Mononuclear cell (primary cell): ENCODE measurements around the gene VANGL1. TPM values are rescaled to one million over a fixed set of nuclear protein-coding genes. Genes with fewer than 3 reads are reported as not detected.

Experiments used
- H3K27me3 ChIP-seq: 2 replicates; pipeline ENCODE4 v1.6.0; 2011; ENCODE audit warnings: low read length, control low read depth; ENCODE audit not compliant: insufficient read depth
- H3K4me1 ChIP-seq: 2 replicates; pipeline ENCODE4 v1.5.1; 2011; ENCODE audit warnings: mild to moderate bottlenecking, low read length, control low read depth; ENCODE audit not compliant: insufficient read depth
- H3K4me3 ChIP-seq: 2 replicates; pipeline ENCODE4 v1.5.1; 2011; ENCODE audit warnings: mild to moderate bottlenecking, low read length, moderate library complexity
- H3K9me3 ChIP-seq: 2 replicates; pipeline ENCODE4 v1.5.1; 2011; ENCODE audit warnings: low read depth, mild to moderate bottlenecking, control low read depth, low read length
- total RNA-seq: library from RNA; depleted of rRNA; stranded (reverse); fragments of >200 nt; gene quantifications from one replicate; pipeline ENCODE4 v1.2.3, GENCODE V29; 2012

Gene VANGL1
- total RNA-seq, 1 donor = 1.9 TPM

GRCh38 chr1:115669886-115670285, 28.1 kb downstream of the VANGL1 start:
- Histone ChIP-seq H3K9me3 (no peaks in the 10 kb centered on the region), H3K4me3 (no peak overlapping the region), H3K27me3 (no peaks in the 10 kb centered on the region), H3K4me1 (no peaks in the 10 kb centered on the region)

GRCh38 chr1:115670476-115671175, 28.9 kb downstream of the VANGL1 start:
- H3K9me3 ChIP-seq = no peaks in the 10 kb centered on the region
- no peaks in the 10 kb centered on the region for H3K27me3 ChIP-seq
- no peaks in the 10 kb centered on the region for H3K4me1 ChIP-seq
- H3K4me3 ChIP-seq = no peak overlapping the region

- H3K27me3 ChIP-seq = no peaks in the 10 kb centered on the region
- no peaks in the 10 kb centered on the region for H3K4me1 ChIP-seq
- H3K9me3 ChIP-seq = no peaks in the 10 kb centered on the region
- H3K4me3 ChIP-seq = no peak overlapping the region
Observed at GRCh38 chr1:115671176-115671934, 29.6 kb downstream of the VANGL1 start.

GRCh38 chr1:115672224-115673009, 30.6 kb downstream of the VANGL1 start:
- Histone ChIP-seq H3K4me3 (no peak overlapping the region), H3K4me1 (no peaks in the 10 kb centered on the region), H3K9me3 (no peaks in the 10 kb centered on the region), H3K27me3 (no peaks in the 10 kb centered on the region)

GRCh38 chr1:115676498-115677181, 34.9 kb downstream of the VANGL1 start:
- H3K4me3 ChIP-seq = no peak overlapping the region
- H3K27me3 ChIP-seq = no peaks in the 10 kb centered on the region
- H3K4me1 ChIP-seq = no peaks in the 10 kb centered on the region
- H3K9me3 ChIP-seq = no peaks in the 10 kb centered on the region

- H3K4me3 ChIP-seq = no peak overlapping the region
- H3K27me3 ChIP-seq = no peaks in the 10 kb centered on the region
- H3K4me1 ChIP-seq = no peaks in the 10 kb centered on the region
- no peaks in the 10 kb centered on the region for H3K9me3 ChIP-seq
Observed at GRCh38 chr1:115677182-115677555, 35.4 kb downstream of the VANGL1 start.

- H3K4me3 ChIP-seq = no peak overlapping the region
- no peaks in the 10 kb centered on the region for H3K9me3 ChIP-seq
- no peaks in the 10 kb centered on the region for H3K27me3 ChIP-seq
- H3K4me1 ChIP-seq = no peaks in the 10 kb centered on the region
Observed at GRCh38 chr1:115677565-115677964, 35.8 kb downstream of the VANGL1 start.

- Histone ChIP-seq H3K4me1 (no peaks in the 10 kb centered on the region), H3K27me3 (no peaks in the 10 kb centered on the region), H3K4me3 (no peak overlapping the region), H3K9me3 (no peaks in the 10 kb centered on the region)
Observed at GRCh38 chr1:115678141-115678540, 36.4 kb downstream of the VANGL1 start.

- H3K9me3 ChIP-seq = no peaks in the 10 kb centered on the region
- no peaks in the 10 kb centered on the region for H3K4me1 ChIP-seq
- no peaks in the 10 kb centered on the region for H3K27me3 ChIP-seq
- no peak overlapping the region for H3K4me3 ChIP-seq
Observed at GRCh38 chr1:115679141-115679611, 37.4 kb downstream of the VANGL1 start.

- Histone ChIP-seq H3K9me3 (no peaks in the 10 kb centered on the region), H3K27me3 (no peaks in the 10 kb centered on the region), H3K4me1 (no peaks in the 10 kb centered on the region), H3K4me3 (no peak overlapping the region)
Observed at GRCh38 chr1:115680730-115681111, 39.0 kb downstream of the VANGL1 start.

GRCh38 chr1:115682792-115683191, 41.0 kb downstream of the VANGL1 start:
- Histone ChIP-seq H3K27me3 (no peaks in the 10 kb centered on the region), H3K4me3 (no peak overlapping the region), H3K4me1 (no peaks in the 10 kb centered on the region), H3K9me3 (no peaks in the 10 kb centered on the region)

- no peaks in the 10 kb centered on the region for H3K9me3 ChIP-seq
- H3K4me3 ChIP-seq = no peak overlapping the region
- H3K4me1 ChIP-seq = no peaks in the 10 kb centered on the region
- no peaks in the 10 kb centered on the region for H3K27me3 ChIP-seq
Observed at GRCh38 chr1:115685029-115685705, 43.4 kb downstream of the VANGL1 start.

- H3K4me3 ChIP-seq = no peak overlapping the region
- H3K9me3 ChIP-seq = no peaks in the 10 kb centered on the region
- no peaks in the 10 kb centered on the region for H3K4me1 ChIP-seq
- no peaks in the 10 kb centered on the region for H3K27me3 ChIP-seq
Observed at GRCh38 chr1:115687744-115688143, 46.0 kb downstream of the VANGL1 start.

- Histone ChIP-seq H3K4me1 (no peaks in the 10 kb centered on the region), H3K4me3 (no peak overlapping the region), H3K27me3 (no peaks in the 10 kb centered on the region)
Observed at GRCh38 chr1:115690972-115691371, 49.2 kb downstream of the VANGL1 start.

More at GRCh38 chr1:115690972-115691371, 49.2 kb downstream of the VANGL1 start:
- no peaks in the 10 kb centered on the region for H3K9me3 ChIP-seq
